HG03103 (cell line): ENCODE results near the gene MED19.

Experiments used
- ATAC-seq: cut with Tn5 transposase; IDR thresholded peaks from one replicate; pipeline ENCODE4 v1.9.1; 2021; ENCODE audit warnings: low read depth; ENCODE audit not compliant: unreplicated experiment

Gene MED19

GRCh38 chr11:57656885-57657193 lies 55.2 kb downstream of the MED19 start:
- no peak for ATAC-seq
